Measurements from ENCODE around the gene TTC28.
A peak's percentile ranks its signal among the peaks of the same experiment; 100 is the strongest.
"Not testable (repeated sequence)": the region's sequence is repeated elsewhere in the genome, so short reads cannot be mapped to it uniquely, and the experiment has no call there.

The TTC28 gene

GRCh38 chr22:28478564-28478963 lies 201.1 kb downstream of the TTC28 start:
- no peak for DNase-seq

GRCh38 chr22:28477556-28477955 lies 202.1 kb downstream of the TTC28 start:
- no peak for DNase-seq

GRCh38 chr22:28474330-28474729 lies 205.3 kb downstream of the TTC28 start:
- DNase-seq = no peak

GRCh38 chr22:28473258-28473657 lies 206.4 kb downstream of the TTC28 start:
- no peak for DNase-seq

- DNase-seq = not testable (repeated sequence)
These were observed 212.6 kb downstream of the TTC28 start for GRCh38 chr22:28467055-28467454.

- DNase-seq = no peak
These were observed 213.2 kb downstream of the TTC28 start for GRCh38 chr22:28466399-28466798.

GRCh38 chr22:28465841-28466240 lies 213.8 kb downstream of the TTC28 start:
- no peak for DNase-seq

- no peak for DNase-seq
These were observed 215.5 kb downstream of the TTC28 start for GRCh38 chr22:28464127-28464526.

GRCh38 chr22:28463408-28463807 lies 216.2 kb downstream of the TTC28 start:
- DNase-seq = not testable (repeated sequence)

- DNase-seq = no peak
These were observed 216.7 kb downstream of the TTC28 start for GRCh38 chr22:28462901-28463300.

GRCh38 chr22:28462041-28462440 lies 217.6 kb downstream of the TTC28 start:
- no peak for DNase-seq

GRCh38 chr22:28454431-28455064 lies 225.1 kb downstream of the TTC28 start:
- DNase-seq = no peak

GRCh38 chr22:28450109-28450508 lies 229.5 kb downstream of the TTC28 start:
- DNase-seq = no peak

- DNase-seq = no peak
These were observed 230.6 kb downstream of the TTC28 start for GRCh38 chr22:28449041-28449440.

GRCh38 chr22:28448625-28449024 lies 231.0 kb downstream of the TTC28 start:
- DNase-seq = no peak

- DNase-seq = no peak
These were observed 235.0 kb downstream of the TTC28 start for GRCh38 chr22:28444659-28445058.

- DNase-seq = peak in 1 of 2 donors; percentile 14
These were observed 236.1 kb downstream of the TTC28 start for GRCh38 chr22:28443526-28443876.

GRCh38 chr22:28442711-28443525 lies 236.7 kb downstream of the TTC28 start:
- peak; percentile 1 to 3 for DNase-seq

- peak; percentile 55 to 67 for DNase-seq
These were observed 237.4 kb downstream of the TTC28 start for GRCh38 chr22:28442264-28442710.

GRCh38 chr22:28441720-28442263 lies 237.8 kb downstream of the TTC28 start:
- DNase-seq = no peak

GRCh38 chr22:28440592-28441390 lies 238.8 kb downstream of the TTC28 start:
- no peak for DNase-seq

GRCh38 chr22:28438183-28438768 lies 241.4 kb downstream of the TTC28 start:
- no peak for DNase-seq

GRCh38 chr22:28435982-28436381 lies 243.7 kb downstream of the TTC28 start:
- no peak for DNase-seq
